Activated CD8-positive, alpha-beta memory T cell treated with anti-CD3 and anti-CD28 coated beads, Interleukin-2, amount 50 U/mL, for 24 hours (primary cell): ENCODE data around the gene RALGPS2.

Experiments
- DNase-seq: peaks from one replicate; pipeline ENCODE4 v3.0.0-alpha.2; 2020; ENCODE audit errors: extremely low read depth

The RALGPS2 gene

DNA sequence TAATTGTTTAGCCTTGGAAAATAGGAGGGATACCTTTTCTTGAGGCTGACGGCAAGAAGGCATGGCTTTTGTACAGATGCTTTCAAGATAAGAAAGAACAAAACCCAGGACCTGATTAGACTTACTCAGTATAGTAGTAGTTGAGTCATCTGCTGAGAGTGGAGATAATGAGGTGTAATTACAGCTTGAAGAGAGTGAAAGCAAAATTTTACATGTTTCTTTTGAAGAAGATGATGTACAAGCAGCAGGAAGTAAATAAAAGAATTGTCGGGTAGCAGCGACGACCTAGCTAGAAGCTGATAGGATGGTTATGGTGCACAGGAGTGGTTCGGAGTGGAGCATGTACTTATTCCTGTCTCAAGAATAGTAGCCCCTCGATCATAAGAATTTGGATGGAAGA lies 139.3 kb downstream of the RALGPS2 start:
- DNase-seq, result no peak

GRCh38 chr1:178867670-178868069 lies 142.6 kb downstream of the RALGPS2 start:
- DNase-seq, result no peak

- no peak for DNase-seq
Measured at GRCh38 chr1:178868706-178869105, 143.7 kb downstream of the RALGPS2 start.

- no peak for DNase-seq
Measured at GRCh38 chr1:178869119-178869697, 144.2 kb downstream of the RALGPS2 start.

- no peak for DNase-seq
Measured at GRCh38 chr1:178870221-178870620, 145.2 kb downstream of the RALGPS2 start.

- DNase-seq, result no peak
Measured at GRCh38 chr1:178870944-178871343, 145.9 kb downstream of the RALGPS2 start, which contains the start of gene ANGPTL1. Gene ANGPTL1 (minus strand): TSS chr1:178871077. CDS start chr1:178865776, 5,301 bp downstream.

DNA sequence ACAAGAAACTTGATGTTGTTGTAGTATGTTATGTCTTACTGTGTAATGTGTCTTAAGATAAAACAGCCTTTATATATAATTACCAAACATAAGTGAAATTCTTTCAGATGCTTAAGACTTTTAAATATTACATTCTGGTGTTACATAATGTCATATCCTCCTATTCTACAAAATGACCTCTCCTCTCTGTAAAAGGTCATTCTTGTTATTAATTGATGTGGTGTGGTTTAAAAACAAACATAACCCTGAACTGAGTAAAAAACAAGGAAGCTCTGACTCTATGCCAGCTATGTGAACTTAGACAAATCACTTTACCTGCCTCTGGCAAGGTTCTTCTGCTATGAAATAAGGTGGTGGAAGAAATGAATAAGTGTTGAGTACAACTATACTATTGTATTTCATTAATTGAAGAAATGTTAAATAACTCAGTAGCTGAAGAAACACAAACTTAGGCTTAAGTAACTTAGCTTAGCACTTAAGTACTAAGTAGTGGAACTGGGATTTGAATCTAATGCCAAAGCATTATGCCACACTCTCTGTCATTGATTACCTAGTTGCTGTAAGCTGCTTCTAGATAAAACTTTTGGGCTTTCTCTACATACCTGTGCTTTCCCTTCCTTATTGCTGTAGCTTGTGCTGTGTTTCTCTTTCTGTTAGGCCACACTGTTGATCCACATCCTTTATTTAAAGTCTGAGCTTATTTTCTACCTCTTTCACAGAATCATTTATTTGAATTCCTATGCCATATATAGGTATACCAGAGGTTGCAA lies 146.7 kb downstream of the RALGPS2 start:
- DNase-seq, result no peak

DNA sequence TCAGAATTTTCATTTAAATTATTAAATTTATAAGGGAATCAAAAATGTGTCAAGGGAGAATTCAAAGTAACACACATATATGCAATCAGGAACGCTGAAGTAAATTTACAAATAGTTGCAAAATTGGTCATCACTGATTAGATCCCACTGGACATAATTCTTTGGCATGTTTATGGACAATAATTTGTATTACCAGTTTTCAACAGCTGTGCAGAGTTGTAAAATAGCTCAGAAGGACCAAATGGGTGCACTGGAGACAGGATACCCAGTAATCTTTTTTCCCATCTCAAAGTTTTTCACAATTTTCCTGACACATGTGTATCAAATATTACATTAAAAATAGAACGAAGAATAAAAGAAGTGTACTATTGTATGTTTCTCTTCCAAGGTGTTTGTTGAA lies 149.9 kb downstream of the RALGPS2 start:
- DNase-seq, result no peak

DNA sequence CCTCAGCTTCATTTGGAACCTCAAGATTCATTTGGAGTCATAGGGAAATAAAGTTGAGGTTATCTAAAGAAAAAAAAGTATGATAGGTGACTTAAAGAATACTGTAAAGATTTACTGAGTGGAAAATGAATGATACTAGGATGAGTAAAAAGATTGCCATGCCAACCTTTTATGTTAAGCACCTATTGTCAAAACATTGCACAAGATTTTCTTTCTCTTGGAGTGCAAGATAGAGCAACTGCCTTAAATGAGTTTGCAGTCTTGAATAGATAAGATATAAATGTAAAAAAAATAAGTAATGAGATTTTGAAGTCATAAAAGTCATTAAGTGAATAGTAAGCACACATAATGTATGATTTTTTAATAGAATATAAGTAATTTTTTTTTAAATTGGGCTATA lies 150.9 kb downstream of the RALGPS2 start:
- no peak for DNase-seq

DNA sequence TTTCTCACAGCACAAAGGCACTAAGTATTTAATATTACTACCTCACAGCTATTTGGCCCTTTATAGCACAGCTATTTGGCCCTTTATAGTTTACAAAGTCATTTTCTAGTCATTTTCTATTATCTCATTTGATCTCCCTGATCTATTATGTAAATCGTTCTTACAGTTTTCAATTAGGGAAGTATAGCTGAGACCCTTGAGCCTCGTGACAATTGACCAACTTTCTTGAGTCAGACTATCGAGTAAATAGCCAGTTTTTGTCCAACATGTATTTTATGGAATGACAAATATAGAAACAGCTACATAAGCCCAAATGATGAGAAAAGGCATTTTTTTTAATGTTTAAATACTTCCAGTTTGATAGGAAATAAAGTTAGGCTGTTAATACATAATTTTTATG lies 152.9 kb downstream of the RALGPS2 start:
- DNase-seq, result no peak

GRCh38 chr1:178881950-178882349 lies 156.9 kb downstream of the RALGPS2 start:
- DNase-seq, result no peak

- no peak for DNase-seq
Measured at GRCh38 chr1:178885869-178886268, 160.8 kb downstream of the RALGPS2 start.

DNA sequence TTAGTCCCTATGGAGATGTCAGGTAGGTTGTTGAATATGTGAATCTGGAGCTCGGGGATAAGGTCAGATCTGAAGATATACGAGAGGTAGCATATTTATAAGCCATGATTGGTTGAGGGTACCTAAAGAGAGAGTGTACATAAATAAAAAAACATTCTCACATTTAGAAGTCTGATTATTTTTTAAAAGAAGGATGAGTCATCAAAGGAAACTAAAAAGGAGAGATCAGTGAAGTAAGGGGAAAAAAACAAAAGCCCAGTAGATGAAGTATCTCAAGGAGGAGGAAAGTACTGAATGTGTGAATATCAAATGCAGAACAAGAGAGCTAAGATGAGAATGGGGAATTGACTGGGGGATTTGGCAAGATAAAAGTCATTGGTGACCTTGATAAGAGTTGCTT lies 161.5 kb downstream of the RALGPS2 start:
- no peak for DNase-seq

DNA sequence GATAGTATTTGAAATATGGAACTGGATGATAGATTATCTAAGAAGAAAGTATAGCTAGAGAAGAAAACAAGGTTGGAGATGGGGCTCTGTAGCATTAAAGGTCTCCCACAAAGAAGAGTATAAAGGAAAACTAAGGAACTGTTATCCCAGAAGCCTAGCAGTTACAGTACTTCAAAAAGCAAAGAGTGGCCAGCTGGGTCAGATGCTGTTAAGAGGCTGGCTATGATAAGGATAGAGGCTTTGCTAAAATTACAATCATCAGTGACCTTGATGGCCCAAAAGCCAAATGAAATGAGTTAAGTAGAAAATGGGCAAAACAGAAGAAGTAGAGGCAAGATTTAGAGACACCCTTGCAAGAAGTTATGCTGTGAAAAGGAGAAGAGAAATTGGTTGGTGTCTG lies 170.9 kb downstream of the RALGPS2 start:
- DNase-seq, result no peak

GRCh38 chr1:178898401-178898800 lies 173.4 kb downstream of the RALGPS2 start:
- DNase-seq, result no peak

GRCh38 chr1:178899402-178899801 lies 174.4 kb downstream of the RALGPS2 start:
- DNase-seq, result no peak

GRCh38 chr1:178901482-178902125 lies 176.6 kb downstream of the RALGPS2 start:
- no peak for DNase-seq

- DNase-seq, result no peak
Measured at GRCh38 chr1:178908358-178908757, 183.3 kb downstream of the RALGPS2 start.

DNA sequence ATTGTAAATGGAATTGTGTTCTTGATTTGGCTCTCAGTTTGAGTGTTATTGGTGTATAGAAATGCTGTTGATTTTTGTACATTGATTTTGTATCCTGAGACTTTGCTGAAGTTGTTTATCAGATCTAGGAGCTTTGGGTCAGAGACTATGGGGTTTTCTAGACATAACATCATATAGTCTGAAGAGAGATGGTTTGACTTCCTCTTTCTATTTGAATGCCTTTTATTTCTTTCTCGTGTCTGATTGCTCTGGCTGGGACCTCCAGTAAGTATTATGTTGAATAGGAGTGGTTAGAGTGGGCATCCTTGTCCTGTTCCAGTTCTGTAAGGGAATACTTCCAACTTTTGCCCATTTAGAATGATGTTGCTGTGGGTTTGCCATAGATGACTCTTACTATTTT lies 185.0 kb downstream of the RALGPS2 start:
- no peak for DNase-seq

GRCh38 chr1:178912597-178912996 lies 187.6 kb downstream of the RALGPS2 start:
- DNase-seq, result no peak

DNA sequence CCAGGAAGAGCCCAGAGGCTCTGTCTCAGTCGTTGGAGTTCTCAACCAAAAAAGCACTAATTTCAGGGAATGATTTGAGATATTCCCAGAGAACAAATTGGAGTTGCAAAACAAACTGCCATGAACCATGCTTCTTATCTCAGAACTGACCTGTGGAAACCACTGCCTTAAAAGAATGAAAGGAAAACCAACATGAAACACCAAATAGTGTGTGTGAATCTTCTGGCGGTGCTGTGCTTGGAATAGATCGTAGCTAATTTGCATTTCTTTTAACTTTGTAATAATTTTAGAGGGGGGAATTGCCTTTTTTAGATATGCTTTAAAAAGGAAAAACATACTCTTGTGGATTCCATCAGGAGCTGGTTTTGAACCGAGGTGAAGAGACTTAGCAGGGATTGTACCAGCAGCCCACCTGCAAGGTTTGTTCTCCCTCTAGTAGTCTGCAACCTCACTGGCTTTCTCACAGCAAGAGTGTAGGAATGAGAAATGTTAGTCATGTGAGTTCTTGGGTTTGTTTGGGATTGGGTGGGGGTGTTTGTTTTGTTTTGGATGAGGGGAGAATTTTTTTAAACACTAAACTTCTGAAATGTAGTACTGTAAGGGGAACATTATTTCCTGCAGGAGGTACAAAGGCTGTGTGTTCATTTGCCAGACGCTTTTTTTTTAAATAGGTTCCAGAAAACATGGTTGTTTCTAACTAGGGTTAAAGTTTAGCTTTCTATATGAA lies 191.6 kb downstream of the RALGPS2 start:
- no peak for DNase-seq

DNA sequence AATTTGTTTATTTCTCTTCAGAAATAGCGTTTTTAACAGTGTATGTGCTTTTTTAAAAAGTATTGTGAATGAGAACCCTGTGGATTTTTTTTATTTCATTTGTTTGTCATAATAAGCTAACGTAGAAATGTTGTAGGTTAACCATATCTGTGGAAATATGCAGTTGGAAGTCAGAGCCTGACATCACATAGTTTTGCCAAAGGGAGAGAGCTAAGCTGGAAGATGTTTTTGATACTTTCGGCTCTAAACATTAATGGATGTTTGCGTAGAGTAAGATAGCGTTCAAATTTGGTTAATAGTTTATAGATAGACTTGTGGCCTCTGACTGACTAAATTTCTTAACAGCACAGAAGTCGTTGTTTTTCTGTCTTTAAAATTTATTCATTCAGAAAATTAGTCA lies 193.3 kb downstream of the RALGPS2 start:
- DNase-seq, result no peak
